GM11168 (cell line): Measurements from ENCODE around the gene NIPAL3.
"Not testable (repeated sequence)": the region's sequence is repeated elsewhere in the genome, so short reads cannot be mapped to it uniquely, and the experiment has no call there.

Experiments
- in situ Hi-C: fragments of 300-500 bp; cut with MboI; formaldehyde crosslinking; loops from one replicate; pipeline ENCODE4 v1.12.0; 2022; ENCODE audit warnings: low sequenced_read_pairs; ENCODE audit not compliant: unreplicated experiment

The NIPAL3 gene

GRCh38 chr1:24451746-24452145 lies 36.1 kb downstream of the NIPAL3 start:
- in situ Hi-C loops, result no loop called here

- in situ Hi-C loops, result no loop called here
These were observed 37.4 kb downstream of the NIPAL3 start for GRCh38 chr1:24452922-24453485.

GRCh38 chr1:24454673-24455072 lies 39.1 kb downstream of the NIPAL3 start:
- in situ Hi-C loops, result no loop called here

- in situ Hi-C loops, result no loop called here
These were observed 39.7 kb downstream of the NIPAL3 start for GRCh38 chr1:24455272-24455671.

GRCh38 chr1:24457866-24458265 lies 42.3 kb downstream of the NIPAL3 start:
- in situ Hi-C loops, result no loop called here

- in situ Hi-C loops, result no loop called here
These were observed 44.1 kb downstream of the NIPAL3 start for GRCh38 chr1:24459551-24460266.

GRCh38 chr1:24462128-24462527 lies 46.5 kb downstream of the NIPAL3 start:
- in situ Hi-C loops, result not testable (repeated sequence)

GRCh38 chr1:24463776-24464735 lies 48.5 kb downstream of the NIPAL3 start:
- in situ Hi-C loops, result no loop called here

GRCh38 chr1:24465099-24465498 lies 49.5 kb downstream of the NIPAL3 start:
- in situ Hi-C loops, result no loop called here

GRCh38 chr1:24465638-24466037 lies 50.0 kb downstream of the NIPAL3 start:
- in situ Hi-C loops, result no loop called here

GRCh38 chr1:24468685-24469316 lies 53.2 kb downstream of the NIPAL3 start:
- in situ Hi-C loops, result no loop called here

GRCh38 chr1:24470592-24470991 lies 55.0 kb downstream of the NIPAL3 start:
- in situ Hi-C loops, result no loop called here

- in situ Hi-C loops, result no loop called here
These were observed 57.1 kb downstream of the NIPAL3 start for GRCh38 chr1:24472527-24473251.

- in situ Hi-C loops, result no loop called here
These were observed 58.6 kb downstream of the NIPAL3 start for GRCh38 chr1:24474193-24474592.

- in situ Hi-C loops, result no loop called here
These were observed 60.1 kb downstream of the NIPAL3 start for GRCh38 chr1:24475700-24476099.

- in situ Hi-C loops, result no loop called here
These were observed 61.0 kb downstream of the NIPAL3 start for GRCh38 chr1:24476571-24476970.

- in situ Hi-C loops, result no loop called here
These were observed 61.7 kb downstream of the NIPAL3 start for GRCh38 chr1:24477309-24477708.

- in situ Hi-C loops, result no loop called here
These were observed 65.5 kb downstream of the NIPAL3 start for GRCh38 chr1:24481101-24481500.

- in situ Hi-C loops, result no loop called here
These were observed 66.4 kb downstream of the NIPAL3 start for GRCh38 chr1:24481843-24482610.
